ENCODE data around the gene CASTOR1. TPM values are rescaled to one million over a fixed set of nuclear protein-coding genes. Genes with fewer than 3 reads are reported as not detected.

Gene CASTOR1
- total RNA-seq, 2 donors from 2014 or later, result 7.5 to 22.6 TPM

DNA sequence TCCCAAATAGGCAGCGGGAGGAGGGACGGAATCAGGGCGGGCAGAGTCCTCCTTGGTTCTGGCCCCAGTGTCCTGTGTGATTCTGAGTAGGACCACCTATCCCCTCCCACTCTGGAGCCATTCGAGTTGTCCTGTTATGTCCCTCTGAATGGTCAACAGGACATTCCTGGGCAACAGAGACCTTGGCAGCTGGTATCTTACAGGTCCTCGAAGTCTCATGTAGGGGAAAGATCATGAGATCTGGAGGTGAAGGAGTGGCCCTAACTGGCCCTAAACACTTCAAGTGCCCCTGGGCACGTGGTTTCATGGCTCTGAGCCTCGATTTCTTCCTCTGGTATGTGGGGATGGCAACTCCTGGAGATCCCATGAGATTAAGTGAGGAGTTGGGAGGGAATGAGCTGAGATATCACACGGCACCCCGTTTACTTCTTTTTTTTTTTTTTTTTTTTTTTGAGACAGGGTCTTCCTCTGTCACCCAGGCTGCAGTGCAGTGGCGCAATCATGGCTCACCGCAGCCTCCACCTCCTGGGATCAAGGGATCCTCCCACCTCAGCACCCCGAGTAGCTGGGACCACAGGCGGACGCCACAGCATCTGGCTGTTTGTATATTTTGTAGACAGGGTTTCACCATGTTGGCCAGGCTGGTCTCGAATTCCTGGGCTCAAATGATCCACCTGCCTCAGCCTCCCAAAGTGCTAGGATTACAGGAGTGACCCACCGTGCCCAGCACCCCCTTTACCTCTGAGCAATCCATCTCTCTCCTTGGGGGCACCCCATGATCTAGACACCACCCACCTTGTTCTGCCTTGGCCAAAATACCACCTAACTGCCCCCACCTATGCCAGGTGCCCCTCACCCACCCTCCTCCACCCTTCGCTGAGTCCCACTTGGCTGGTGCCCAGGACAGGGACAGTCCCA is 49.6 kb downstream of the CASTOR1 start:
- Histone ChIP-seq H3K36me3 (no peaks in the 10 kb centered on the region), H3K9me3 (no peaks in the 10 kb centered on the region), H3K27me3 (replicated peaks; ENCODE audit: insufficient read depth) (no peaks in the 10 kb centered on the region), H3K27ac (no peak overlapping the region), H3K4me1 (ENCODE audit: control insufficient read depth in 1 of 2, low read depth in 2 of 2) (no peaks in the 10 kb centered on the region), H3K4me3 (no peak overlapping the region)
- DNase-seq (ENCODE audit: low spot score) (no peak), ATAC-seq (ENCODE audit: insufficient number of reproducible peaks, low FRiP score, low read depth) (no peak)
- TF ChIP-seq, protein P1, sequence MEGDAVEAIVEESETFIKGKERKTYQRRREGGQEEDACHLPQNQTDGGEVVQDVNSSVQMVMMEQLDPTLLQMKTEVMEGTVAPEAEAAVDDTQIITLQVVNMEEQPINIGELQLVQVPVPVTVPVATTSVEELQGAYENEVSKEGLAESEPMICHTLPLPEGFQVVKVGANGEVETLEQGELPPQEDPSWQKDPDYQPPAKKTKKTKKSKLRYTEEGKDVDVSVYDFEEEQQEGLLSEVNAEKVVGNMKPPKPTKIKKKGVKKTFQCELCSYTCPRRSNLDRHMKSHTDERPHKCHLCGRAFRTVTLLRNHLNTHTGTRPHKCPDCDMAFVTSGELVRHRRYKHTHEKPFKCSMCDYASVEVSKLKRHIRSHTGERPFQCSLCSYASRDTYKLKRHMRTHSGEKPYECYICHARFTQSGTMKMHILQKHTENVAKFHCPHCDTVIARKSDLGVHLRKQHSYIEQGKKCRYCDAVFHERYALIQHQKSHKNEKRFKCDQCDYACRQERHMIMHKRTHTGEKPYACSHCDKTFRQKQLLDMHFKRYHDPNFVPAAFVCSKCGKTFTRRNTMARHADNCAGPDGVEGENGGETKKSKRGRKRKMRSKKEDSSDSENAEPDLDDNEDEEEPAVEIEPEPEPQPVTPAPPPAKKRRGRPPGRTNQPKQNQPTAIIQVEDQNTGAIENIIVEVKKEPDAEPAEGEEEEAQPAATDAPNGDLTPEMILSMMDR (IDR thresholded peaks at IDR 0.05), result no peak

DNA sequence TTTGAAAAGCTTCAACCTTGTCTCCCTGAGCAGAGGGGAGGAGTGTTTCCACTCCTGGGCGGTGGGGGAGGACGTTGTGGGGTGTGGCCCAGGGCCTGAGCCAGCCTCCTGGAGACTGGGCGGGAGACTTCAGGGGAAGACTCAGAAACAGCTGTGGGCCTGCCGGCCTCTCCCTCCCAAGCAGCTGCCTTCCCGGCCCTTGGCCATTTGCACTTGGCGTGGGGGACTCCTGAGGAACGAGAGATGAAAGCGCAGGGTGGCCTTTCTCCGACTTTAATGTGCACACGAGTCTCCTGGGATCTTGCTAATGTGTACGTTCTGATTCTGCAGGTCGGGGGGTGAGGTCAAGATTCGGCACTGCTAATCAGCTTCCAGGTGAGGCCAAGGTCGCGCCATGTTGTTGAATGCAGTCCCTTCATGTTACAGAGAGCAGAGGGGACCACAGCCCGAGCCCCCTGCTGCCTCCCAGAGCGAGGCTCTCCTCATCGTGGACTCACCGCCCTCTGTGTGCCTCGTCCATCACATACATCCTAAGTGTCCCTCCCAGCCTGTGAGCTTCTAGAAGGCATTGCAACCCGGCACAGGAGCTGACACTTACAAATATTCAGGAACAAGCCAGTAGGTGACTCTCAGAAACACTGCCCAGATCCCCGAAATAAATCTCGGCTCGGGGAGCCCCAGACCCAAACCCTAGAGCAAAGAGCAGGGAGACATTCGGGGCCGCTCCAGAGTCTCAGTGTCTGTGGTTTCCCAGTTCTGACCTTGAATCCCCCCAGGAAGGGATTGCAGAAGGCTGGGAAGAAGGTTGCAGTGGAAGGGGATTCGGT is 50.4 kb downstream of the CASTOR1 start:
- Histone ChIP-seq H3K27me3 (replicated peaks; ENCODE audit: insufficient read depth) (no peaks in the 10 kb centered on the region), H3K36me3 (no peaks in the 10 kb centered on the region), H3K27ac (no peak overlapping the region), H3K9me3 (no peaks in the 10 kb centered on the region), H3K4me3 (no peak overlapping the region), H3K4me1 (ENCODE audit: control insufficient read depth in 1 of 2, low read depth in 2 of 2) (no peaks in the 10 kb centered on the region)
- no peak for DNase-seq (ENCODE audit: low spot score)
- TF ChIP-seq, protein P1 (IDR thresholded peaks at IDR 0.05), result no peak
- no peak for ATAC-seq (ENCODE audit: insufficient number of reproducible peaks, low FRiP score, low read depth)

DNA sequence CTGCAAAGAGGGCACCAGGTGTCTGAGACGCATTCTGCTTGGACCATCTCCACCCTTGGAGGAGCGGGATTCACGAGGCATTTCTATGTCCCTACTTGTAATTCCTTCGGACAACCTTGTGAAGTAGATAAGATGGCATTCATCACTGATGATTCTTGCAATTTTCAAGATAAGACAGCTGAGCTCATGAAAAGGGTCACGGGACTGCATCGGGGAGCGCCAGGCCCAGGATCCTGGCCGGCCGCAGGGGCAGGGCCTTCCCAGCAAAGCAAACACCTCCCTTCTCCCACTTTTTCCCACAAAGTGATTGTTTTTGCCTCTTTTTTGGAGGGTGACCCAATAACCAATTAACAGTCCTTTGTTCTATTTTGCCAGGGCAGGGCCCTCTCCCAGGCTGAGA is 51.2 kb downstream of the CASTOR1 start:
- ATAC-seq (ENCODE audit: insufficient number of reproducible peaks, low FRiP score, low read depth) (no peak), DNase-seq (ENCODE audit: low spot score) (no peak)
- H3K4me1 ChIP-seq (ENCODE audit: control insufficient read depth in 1 of 2, low read depth in 2 of 2), result no peaks in the 10 kb centered on the region
- H3K36me3 ChIP-seq, result no peaks in the 10 kb centered on the region
- no peaks in the 10 kb centered on the region for H3K27me3 ChIP-seq (replicated peaks; ENCODE audit: insufficient read depth)
- TF ChIP-seq, protein P1 (IDR thresholded peaks at IDR 0.05), result no peak
- H3K4me3 ChIP-seq, result no peak overlapping the region
- H3K9me3 ChIP-seq, result no peaks in the 10 kb centered on the region
- H3K27ac ChIP-seq, result no peak overlapping the region

DNA sequence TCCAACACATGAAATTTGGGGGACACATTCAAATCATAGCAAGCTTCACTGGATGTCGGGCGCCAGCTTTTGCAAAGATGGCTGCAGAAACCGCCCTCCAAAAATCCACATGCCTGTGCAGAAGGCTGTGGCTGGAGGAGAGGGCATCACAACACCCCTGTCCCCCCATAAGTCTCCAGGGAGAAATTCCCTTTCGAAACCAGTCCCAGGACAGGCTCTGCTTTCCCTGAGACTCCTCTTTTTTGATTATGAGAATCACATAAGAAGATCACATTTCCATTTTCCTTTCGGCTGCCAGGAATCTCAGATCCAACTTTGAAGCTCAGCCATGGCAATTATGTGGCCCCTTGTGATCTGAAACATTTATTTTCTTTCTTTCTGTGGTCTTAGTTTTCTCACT is 52.4 kb downstream of the CASTOR1 start:
- ATAC-seq (ENCODE audit: insufficient number of reproducible peaks, low FRiP score, low read depth), result no peak
- no peaks in the 10 kb centered on the region for H3K36me3 ChIP-seq
- H3K27ac ChIP-seq, result no peak overlapping the region
- H3K4me3 ChIP-seq, result no peak overlapping the region
- DNase-seq (ENCODE audit: low spot score), result no peak
- no peaks in the 10 kb centered on the region for H3K4me1 ChIP-seq (ENCODE audit: control insufficient read depth in 1 of 2, low read depth in 2 of 2)
- TF ChIP-seq, protein P1 (IDR thresholded peaks at IDR 0.05), result no peak
- H3K9me3 ChIP-seq, result no peaks in the 10 kb centered on the region
- no peaks in the 10 kb centered on the region for H3K27me3 ChIP-seq (replicated peaks; ENCODE audit: insufficient read depth)

DNA sequence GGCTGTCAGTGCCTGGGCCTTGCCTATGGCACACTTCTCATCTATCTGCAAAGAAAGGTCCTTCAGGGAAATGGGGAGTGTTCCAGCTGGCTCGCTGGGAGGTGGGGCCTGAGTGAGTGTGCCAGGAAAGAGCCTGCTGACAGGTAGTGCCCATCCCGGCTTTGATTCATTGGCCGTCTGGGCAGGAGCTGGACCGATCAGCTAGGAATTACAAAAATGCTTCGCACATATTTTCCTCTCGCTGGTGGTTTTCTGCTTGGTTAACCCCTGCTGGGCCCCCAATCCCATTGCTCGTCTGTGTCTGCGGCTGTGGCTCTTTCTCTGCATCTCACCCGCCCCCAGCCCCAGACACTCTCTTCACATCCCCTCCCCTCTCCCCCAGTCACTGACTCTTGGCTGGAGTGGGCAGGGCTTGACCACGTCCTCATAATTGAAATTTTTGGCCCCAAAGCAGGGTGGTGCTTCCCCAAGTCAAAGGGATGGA is 53.6 kb downstream of the CASTOR1 start:
- H3K27ac ChIP-seq, result no peak overlapping the region
- no peak for ATAC-seq (ENCODE audit: insufficient number of reproducible peaks, low FRiP score, low read depth)
- TF ChIP-seq, protein P1 (IDR thresholded peaks at IDR 0.05), result no peak

More for the DNA sequence above, 53.6 kb downstream of the CASTOR1 start:
- no peaks in the 10 kb centered on the region for H3K27me3 ChIP-seq (replicated peaks; ENCODE audit: insufficient read depth)
- H3K4me3 ChIP-seq, result no peak overlapping the region
- no peaks in the 10 kb centered on the region for H3K9me3 ChIP-seq
- no peaks in the 10 kb centered on the region for H3K36me3 ChIP-seq
- no peaks in the 10 kb centered on the region for H3K4me1 ChIP-seq (ENCODE audit: control insufficient read depth in 1 of 2, low read depth in 2 of 2)
- no peak for DNase-seq (ENCODE audit: low spot score)
